ENCODE data around the gene EGFLAM.

GRCh38 chr5:38364825-38365224 is 106.5 kb downstream of the EGFLAM start:
- TF ChIP-seq CTCF (IDR thresholded peaks at IDR 0.05; ENCODE audit: poor library complexity, severe bottlenecking) (no peak), POLR2AphosphoS5 (IDR thresholded peaks at IDR 0.05) (no peak), REST (IDR thresholded peaks at IDR 0.05; ENCODE audit: borderline replicate concordance) (no peak), TAF1 (IDR thresholded peaks at IDR 0.05; ENCODE audit: low read depth) (no peak)

All from neural cell (in vitro differentiated cells).